OCI-M2 (cell line): Measurements from ENCODE around the gene NUP133.
"Not testable (repeated sequence)": the region's sequence is repeated elsewhere in the genome, so short reads cannot be mapped to it uniquely, and the experiment has no call there.

Source experiments
- DNase-seq: peaks from one replicate; lab custom pipeline; 2025; ENCODE audit not compliant: unreplicated experiment; lab: John Stamatoyannopoulos, UW

The NUP133 gene

GRCh38 chr1:229507951-229508822 lies at the start of gene NUP133:
Gene NUP133 (minus strand): TSS chr1:229508341. CDS start chr1:229508249, 92 bp downstream.
- peak; percentile 89 for DNase-seq

GRCh38 chr1:229557200-229557850 lies 49.2 kb upstream of the NUP133 start:
- no peak for DNase-seq

- peak; percentile 71 for DNase-seq
Measured at GRCh38 chr1:229554886-229555621, 46.9 kb upstream of the NUP133 start.

GRCh38 chr1:229553621-229554130 lies 45.5 kb upstream of the NUP133 start:
- DNase-seq = no peak

- DNase-seq = no peak
Measured at GRCh38 chr1:229552732-229553131, 44.6 kb upstream of the NUP133 start.

- DNase-seq = no peak
Measured at GRCh38 chr1:229550812-229551567, 42.8 kb upstream of the NUP133 start.

DNA sequence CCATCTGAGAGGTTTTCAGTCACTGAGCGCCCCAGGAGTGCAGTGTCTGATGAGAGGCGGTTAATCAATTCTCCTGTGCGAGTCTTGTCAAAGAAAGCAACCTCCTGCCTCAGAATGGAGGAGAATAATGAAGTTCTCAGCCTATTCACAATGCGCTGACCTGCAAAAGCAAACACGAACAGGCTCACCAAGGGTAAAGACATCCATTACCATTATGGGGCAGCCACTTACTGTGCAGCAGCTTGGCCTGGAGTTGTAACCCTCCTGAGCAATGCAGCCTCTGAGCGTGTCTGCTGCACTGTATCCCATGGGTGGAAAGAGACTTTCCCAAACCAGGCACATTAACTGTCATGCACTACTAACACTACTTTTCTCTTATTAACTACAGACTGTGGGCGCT lies 39.4 kb upstream of the NUP133 start:
- no peak for DNase-seq

DNA sequence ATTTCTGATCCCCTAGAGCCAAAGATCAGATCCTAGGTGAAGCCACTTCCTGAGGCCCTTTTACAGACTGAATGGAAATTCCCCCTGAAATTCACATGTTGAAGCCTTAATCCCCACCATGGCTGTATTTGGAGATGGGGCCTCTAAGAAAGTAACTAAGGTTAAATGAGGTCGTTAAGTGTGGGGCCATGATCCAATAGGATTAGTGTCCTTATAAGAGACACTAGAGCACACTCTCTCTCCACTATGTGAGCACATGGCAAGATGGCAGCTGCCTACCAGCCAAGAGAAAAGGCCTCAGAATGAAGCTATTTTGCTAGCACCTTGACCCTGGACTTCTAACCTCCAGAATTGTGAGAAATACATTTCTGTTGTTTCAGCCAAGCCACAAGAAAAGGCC lies 36.4 kb upstream of the NUP133 start:
- DNase-seq = no peak

GRCh38 chr1:229539863-229540506 lies 31.8 kb upstream of the NUP133 start:
- no peak for DNase-seq

DNA sequence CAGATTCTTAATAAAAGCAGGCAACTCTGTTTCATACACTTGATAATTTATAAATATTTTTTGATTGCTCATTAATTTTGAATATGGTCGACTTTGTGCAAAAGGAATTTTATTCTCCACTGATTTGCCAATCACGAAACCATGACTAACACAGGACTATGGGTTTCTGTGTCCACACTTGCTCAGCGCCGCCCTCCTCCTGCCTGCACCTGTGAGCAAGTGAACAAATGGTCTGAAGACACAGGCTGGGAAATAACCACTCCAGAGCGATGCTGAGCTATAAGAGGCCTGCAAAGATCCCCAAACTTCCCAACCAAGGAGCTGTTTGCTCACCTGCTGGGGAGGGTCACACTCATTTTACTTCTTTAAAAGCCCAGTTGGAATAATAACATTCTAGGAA lies 30.8 kb upstream of the NUP133 start:
- no peak for DNase-seq

- DNase-seq = no peak
Measured at GRCh38 chr1:229537894-229538293, 29.8 kb upstream of the NUP133 start.

GRCh38 chr1:229536982-229537381 lies 28.8 kb upstream of the NUP133 start:
- no peak for DNase-seq

DNA sequence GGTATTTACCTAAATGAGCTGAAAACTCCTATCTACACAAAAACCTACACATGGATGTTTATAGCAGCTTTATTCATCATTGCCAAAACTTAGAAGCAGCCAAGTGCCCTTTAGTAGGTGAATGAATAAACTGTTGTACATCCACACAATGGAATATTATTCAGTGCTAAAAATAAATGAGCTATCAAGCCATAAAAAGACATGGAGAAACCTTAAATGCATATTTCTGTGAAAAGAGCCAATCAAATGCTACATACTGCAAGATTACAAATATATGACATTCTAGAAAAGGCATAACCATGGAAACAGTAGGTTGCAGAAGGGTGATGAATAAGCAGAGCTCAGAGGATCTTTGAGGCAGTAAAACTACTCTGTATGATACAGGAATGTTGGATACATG lies 27.1 kb upstream of the NUP133 start:
- DNase-seq = no peak

- no peak for DNase-seq
Measured at GRCh38 chr1:229531326-229531725, 23.2 kb upstream of the NUP133 start.

DNA sequence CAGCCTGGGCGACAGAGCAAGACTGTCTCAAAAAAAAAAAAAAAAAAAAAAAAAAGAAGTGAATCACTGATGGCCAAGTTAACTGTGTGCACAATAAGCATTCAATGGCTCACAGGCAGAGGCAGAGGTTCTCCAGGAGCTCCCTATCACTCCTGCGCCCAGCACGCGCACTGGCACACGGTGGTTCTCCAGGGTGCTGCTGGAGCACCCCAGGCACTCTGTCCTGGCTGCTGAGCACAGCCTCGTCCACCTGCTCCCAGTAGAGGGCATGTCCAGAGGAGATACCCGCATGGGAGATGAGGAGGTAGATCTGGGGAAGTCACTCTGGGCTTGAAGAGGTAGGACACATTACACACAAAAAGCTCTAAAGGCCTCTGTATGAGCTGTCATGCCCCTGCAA lies 21.5 kb upstream of the NUP133 start:
- DNase-seq = no peak

- no peak for DNase-seq
Measured at GRCh38 chr1:229526695-229527094, 18.6 kb upstream of the NUP133 start.

DNA sequence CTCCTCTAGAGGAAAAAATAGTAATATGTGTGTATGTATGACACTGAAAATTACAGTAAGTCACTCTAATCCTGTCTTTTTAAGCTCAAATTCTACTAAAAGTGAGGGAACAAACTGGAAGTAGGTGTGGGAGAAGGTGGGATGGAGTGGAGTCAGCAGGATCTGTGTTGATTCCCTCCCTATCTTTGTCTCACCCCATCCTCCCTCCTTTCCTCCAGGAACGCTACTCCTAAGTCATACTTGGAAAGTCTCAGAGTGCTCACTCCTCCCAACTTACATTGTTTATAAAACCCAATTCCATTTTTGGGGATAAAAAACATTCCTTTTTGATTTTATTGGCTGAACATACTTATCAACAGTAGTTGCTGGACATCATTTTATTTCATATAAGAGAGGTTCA lies 14.9 kb upstream of the NUP133 start:
- DNase-seq = no peak

DNA sequence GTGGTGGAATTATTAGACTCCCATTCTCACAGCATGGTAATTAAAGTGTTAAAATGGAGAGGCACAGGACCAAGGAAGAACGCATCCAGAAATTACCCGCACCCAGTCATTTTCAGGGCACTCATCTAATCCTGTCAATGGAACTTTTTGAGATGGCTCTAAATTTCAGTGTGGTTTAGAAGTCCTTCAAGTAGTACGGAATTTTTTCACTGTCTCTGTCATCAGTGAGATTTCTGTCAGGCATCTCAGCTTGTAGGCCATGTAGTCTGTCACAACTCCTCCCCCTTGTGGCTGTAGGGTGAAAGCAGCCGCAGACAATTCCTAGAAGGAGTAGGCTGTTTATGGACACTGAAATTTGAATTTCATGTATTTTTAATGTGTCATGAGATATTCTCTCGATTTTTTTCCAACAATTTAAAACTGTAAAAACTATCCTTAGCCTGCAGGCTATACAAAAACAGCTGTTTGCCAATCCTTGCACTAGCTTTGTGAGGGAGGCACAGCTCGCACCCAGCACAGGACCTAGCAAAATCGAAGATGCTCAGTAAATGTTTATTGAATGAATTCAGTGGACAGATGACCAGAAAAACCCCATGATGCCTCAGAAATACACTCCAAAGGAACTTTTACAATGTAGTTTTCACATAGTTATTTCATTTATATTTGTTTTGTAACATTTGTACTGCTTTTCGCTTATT lies 6.6 kb upstream of the NUP133 start:
- DNase-seq = no peak

GRCh38 chr1:229511625-229512024 lies 3.5 kb upstream of the NUP133 start:
- DNase-seq = not testable (repeated sequence)

GRCh38 chr1:229511201-229511600 lies 3.1 kb upstream of the NUP133 start:
- DNase-seq = not testable (repeated sequence)
